SK-N-MC (cell line): ENCODE results near the gene CYP17A1.

Source experiments
- EZH2 ChIP-seq: fragments of 200-600 bp; sonication (generic); IDR thresholded peaks from one replicate; pipeline ENCODE4 v1.6.1; 2017; ENCODE audit warnings: antibody characterized with exemption
- FOXP2 ChIP-seq: optimal IDR thresholded peaks from 2 replicates; pipeline ENCODE3; 2011; ENCODE audit warnings: mild to moderate bottlenecking, moderate library complexity; ENCODE audit not compliant: insufficient read depth; ENCODE audit errors: extremely low read length, control extremely low read depth
- POLR2AphosphoS5 ChIP-seq: IDR thresholded peaks from 2 replicates; pipeline ENCODE4 v1.6.1; 2012; ENCODE audit warnings: mild to moderate bottlenecking, low read depth, low read length, borderline replicate concordance

GRCh38 chr10:102832987-102833386 lies 4.2 kb downstream of the CYP17A1 start:
- TF ChIP-seq POLR2AphosphoS5 = no peak
- no peak for TF ChIP-seq EZH2
- no peak for TF ChIP-seq FOXP2
